LNCAP (cell line): ENCODE data around the gene ADAR.

Source experiments
- CTCF ChIP-seq: fragments of 450-650 bp; IDR thresholded peaks from 2 replicates; pipeline ENCODE4 v1.5.1; 2017; ENCODE audit warnings: mild to moderate bottlenecking

Gene ADAR

GRCh38 chr1:154614247-154614646, 6.3 kb upstream of the ADAR start:
- no peak for TF ChIP-seq CTCF

GRCh38 chr1:154611150-154611862, 3.3 kb upstream of the ADAR start:
- TF ChIP-seq CTCF: no peak

GRCh38 chr1:154609398-154610380, 1.7 kb upstream of the ADAR start:
- TF ChIP-seq CTCF: no peak

GRCh38 chr1:154608397-154609270, 648 bp upstream of the ADAR start:
- no peak for TF ChIP-seq CTCF

GRCh38 chr1:154607106-154607608, 829 bp downstream of the ADAR start:
- no peak for TF ChIP-seq CTCF

- TF ChIP-seq CTCF: no peak
These were observed 2.5 kb downstream of the ADAR start for GRCh38 chr1:154605534-154605933.

GRCh38 chr1:154603317-154603716, 4.7 kb downstream of the ADAR start:
- no peak for TF ChIP-seq CTCF
